ENCODE results near the gene CCDC68. TPM values are rescaled to one million over a fixed set of nuclear protein-coding genes. Genes with fewer than 3 reads are reported as not detected.

Gene CCDC68, protein sequence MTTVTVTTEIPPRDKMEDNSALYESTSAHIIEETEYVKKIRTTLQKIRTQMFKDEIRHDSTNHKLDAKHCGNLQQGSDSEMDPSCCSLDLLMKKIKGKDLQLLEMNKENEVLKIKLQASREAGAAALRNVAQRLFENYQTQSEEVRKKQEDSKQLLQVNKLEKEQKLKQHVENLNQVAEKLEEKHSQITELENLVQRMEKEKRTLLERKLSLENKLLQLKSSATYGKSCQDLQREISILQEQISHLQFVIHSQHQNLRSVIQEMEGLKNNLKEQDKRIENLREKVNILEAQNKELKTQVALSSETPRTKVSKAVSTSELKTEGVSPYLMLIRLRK
- total RNA-seq, result under 1 TPM in 1 of 2 experiments, not detected in 1; 0.13 TPM

DNA sequence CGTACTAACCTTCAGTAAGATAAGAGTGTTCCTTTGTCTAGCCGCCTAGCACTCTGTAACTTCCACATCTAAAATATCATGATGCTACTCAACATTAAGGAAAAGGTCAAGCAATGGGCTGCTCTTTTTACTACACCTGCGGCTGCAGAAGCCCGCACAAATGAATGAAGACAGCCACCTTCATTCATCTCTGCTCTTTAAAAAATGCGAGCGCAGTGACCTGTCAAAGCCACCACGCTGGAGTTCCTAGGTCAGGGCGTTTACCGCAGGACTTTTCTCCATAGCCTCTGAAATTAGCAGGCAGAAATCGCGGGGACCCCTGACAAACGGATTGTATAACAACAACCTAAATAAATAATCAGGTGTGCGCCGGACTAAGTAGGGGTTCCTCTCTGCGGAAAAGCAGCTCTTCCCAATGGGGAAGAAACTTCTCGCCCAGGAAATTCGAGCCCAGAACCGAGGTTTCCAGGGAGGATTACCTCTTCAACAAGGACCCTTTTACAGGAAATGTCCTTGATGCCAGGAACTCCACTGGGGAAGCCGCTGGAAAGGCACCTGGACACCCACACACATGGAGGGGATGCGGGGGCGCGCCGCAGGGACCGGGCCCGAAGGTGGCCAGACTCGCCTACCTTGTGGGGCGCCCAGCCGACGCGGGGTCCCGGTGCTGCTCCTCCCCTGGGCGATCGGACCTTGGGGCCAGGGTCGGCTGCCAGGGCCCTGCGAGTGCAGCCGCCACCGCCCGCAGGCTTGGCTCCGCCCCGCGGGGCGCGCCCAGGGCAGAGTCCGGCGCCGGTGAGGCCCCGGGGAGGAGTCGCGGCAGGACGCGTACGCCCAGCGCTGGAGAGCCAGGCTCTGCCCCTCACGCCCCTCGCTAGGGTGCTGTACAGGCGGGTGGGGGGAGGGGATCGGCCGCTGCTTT lies at the start of gene CCDC68:
Gene CCDC68, minus strand, starts transcription at position 758 of the 922 bp plus-strand sequence. CDS start 16,670 bp downstream, outside the sequence.
- Mint-ChIP-seq H3K27ac (no peak within 1 kb of the TSS), H3K4me1 (peaks cover 1% of the 10 kb centered on the region), H3K36me3 (ENCODE audit: low read depth) (no peaks in the 10 kb centered on the region), H3K4me3 (no peak within 1 kb of the TSS), H3K9me3 (no peaks in the 10 kb centered on the region), H3K27me3 (peaks cover 53% of the 10 kb centered on the region)
- ChIA-PET CTCF (no interaction called here), POLR2A (no interaction called here)
- no peak for DNase-seq

DNA sequence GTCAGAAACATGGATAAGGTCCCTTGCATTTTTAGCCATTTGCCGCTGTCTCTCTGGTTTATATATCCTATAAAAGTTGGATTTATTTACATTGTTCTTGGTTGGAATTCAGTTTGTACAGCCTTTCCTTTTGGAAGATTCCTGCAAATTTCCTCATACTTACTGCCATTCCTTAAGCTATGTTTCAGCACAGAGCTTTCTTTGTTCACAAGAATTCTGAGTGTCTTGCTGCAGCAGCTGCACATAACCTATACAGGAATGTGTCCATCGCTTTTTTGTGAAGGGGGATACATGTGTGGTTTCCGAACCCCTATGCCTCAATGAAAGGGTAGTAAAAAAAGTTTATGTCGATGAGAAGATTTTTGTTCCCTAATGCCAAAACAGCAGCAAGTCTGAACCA lies 48.3 kb upstream of the CCDC68 start:
- ChIA-PET POLR2A (no interaction called here), CTCF (interaction anchor here (0.9 kb wide), 1 partner anchor 563 kb away, joined by 3 read pairs; no protein-coding TSS in a partner anchor)
- Mint-ChIP-seq H3K36me3 (ENCODE audit: low read depth) (no peaks in the 10 kb centered on the region), H3K4me3 (no peak overlapping the region), H3K4me1 (no peaks in the 10 kb centered on the region), H3K27me3 (peaks cover 10% of the 10 kb centered on the region), H3K9me3 (no peaks in the 10 kb centered on the region), H3K27ac (no peak overlapping the region)
- DNase-seq, result no peak

DNA sequence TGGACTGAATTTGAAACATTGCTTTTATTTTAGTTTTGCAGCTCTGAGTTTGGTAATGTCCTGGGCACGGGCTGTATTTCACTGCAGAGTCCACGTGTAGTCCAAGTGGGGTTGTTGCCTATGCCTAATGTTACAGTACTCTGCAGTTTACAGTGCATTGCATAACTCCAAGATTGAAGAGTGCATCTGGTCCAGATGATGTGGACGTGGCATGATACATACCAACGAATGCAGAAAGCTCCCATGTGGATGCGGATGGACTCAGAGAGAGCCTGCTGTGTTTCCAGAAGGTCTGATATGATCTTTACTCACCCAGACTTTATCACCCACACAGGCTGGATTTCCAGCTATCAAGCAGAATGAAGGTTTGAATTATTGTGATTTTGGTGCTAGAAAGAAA lies 44.4 kb upstream of the CCDC68 start:
- no peak for DNase-seq
- H3K4me3 Mint-ChIP-seq, result no peak overlapping the region
- CTCF ChIA-PET, result no interaction called here
- peaks cover 6% of the 10 kb centered on the region for H3K27me3 Mint-ChIP-seq
- POLR2A ChIA-PET, result no interaction called here
- H3K27ac Mint-ChIP-seq, result no peak overlapping the region
- H3K4me1 Mint-ChIP-seq, result no peaks in the 10 kb centered on the region
- no peaks in the 10 kb centered on the region for H3K36me3 Mint-ChIP-seq (ENCODE audit: low read depth)
- H3K9me3 Mint-ChIP-seq, result no peaks in the 10 kb centered on the region

DNA sequence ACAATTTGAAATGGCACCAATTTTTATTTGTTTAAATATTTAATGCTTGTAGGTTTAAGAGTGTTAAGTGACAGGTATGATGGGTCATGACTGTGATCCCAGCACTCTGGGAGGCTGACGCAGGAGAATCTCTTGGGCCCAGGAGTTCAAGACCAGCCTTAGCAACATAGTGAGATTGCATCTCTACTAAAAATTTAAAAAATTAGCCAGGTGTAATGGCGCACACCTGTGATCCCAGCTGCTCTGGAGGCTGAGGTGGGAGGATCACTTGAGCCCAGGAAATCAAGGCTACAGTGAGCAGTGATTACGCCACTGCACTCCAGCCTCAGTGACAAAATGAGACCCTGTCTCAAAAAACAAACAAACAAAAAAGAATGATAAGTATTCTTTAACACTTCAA lies 43.0 kb upstream of the CCDC68 start:
- ChIA-PET POLR2A (no interaction called here), CTCF (no interaction called here)
- H3K4me3 Mint-ChIP-seq, result no peak overlapping the region
- peaks cover 2% of the 10 kb centered on the region for H3K27me3 Mint-ChIP-seq
- no peaks in the 10 kb centered on the region for H3K4me1 Mint-ChIP-seq
- no peak for DNase-seq
- no peaks in the 10 kb centered on the region for H3K9me3 Mint-ChIP-seq
- H3K36me3 Mint-ChIP-seq (ENCODE audit: low read depth), result no peaks in the 10 kb centered on the region
- H3K27ac Mint-ChIP-seq, result no peak overlapping the region

DNA sequence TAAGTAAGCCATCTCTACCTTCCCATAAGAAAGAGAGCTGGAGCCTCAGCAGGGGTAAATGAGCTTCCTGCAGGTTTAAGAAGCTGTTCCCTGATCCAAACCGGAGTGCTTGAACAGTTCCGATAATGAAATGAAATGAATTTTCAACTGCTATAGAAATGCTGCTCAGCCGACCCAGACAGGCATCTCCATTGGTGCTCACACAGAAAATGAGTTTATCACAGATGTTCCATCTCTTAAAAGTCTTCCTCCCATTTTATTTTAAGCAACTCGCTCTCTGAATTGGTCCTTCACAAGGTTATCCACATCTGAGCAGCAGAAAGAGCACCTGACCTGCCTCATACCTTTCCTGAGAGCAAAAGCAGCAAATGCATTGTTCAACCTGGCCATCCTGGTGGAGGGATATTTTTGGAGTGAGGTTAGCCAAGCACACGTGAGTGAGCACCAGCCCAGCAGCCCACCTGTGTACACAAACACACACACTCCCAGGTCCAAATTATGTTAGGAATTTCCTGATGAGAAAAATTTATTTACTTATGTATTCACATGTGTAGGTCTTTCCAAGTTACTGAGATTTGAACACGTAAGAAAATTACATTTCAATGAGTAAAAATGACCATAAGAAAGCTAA lies 42.2 kb upstream of the CCDC68 start:
- H3K9me3 Mint-ChIP-seq, result no peaks in the 10 kb centered on the region
- no peak overlapping the region for H3K4me3 Mint-ChIP-seq
- no peaks in the 10 kb centered on the region for H3K4me1 Mint-ChIP-seq
- no peaks in the 10 kb centered on the region for H3K36me3 Mint-ChIP-seq (ENCODE audit: low read depth)
- H3K27ac Mint-ChIP-seq, result no peak overlapping the region
- DNase-seq, result no peak
- H3K27me3 Mint-ChIP-seq, result peaks cover under 1% of the 10 kb centered on the region
- ChIA-PET CTCF (no interaction called here), POLR2A (no interaction called here)

DNA sequence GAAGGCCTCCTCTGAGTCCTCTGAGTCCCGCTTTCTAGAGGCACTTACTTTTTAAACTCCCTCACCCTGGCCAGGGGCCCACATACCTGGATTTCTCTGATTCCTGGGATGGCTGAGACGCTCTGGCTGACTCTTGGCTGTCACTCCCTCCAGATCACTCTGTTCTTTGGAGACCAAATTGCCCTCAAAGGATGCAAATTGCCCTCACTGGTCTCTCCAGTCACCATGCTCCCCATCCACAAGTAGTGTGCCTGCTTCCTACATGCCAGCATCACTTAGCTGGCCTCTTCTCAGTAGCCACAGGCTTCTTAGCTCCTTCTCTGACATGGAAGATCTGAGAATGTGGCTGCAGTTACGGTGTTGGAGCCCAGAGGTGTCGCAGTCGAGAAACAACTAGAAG lies 41.3 kb upstream of the CCDC68 start:
- H3K27me3 Mint-ChIP-seq, result no peaks in the 10 kb centered on the region
- ChIA-PET POLR2A (no interaction called here), CTCF (no interaction called here)
- H3K4me3 Mint-ChIP-seq, result no peak overlapping the region
- no peaks in the 10 kb centered on the region for H3K9me3 Mint-ChIP-seq
- no peaks in the 10 kb centered on the region for H3K36me3 Mint-ChIP-seq (ENCODE audit: low read depth)
- DNase-seq, result no peak
- H3K27ac Mint-ChIP-seq, result no peak overlapping the region
- no peaks in the 10 kb centered on the region for H3K4me1 Mint-ChIP-seq

DNA sequence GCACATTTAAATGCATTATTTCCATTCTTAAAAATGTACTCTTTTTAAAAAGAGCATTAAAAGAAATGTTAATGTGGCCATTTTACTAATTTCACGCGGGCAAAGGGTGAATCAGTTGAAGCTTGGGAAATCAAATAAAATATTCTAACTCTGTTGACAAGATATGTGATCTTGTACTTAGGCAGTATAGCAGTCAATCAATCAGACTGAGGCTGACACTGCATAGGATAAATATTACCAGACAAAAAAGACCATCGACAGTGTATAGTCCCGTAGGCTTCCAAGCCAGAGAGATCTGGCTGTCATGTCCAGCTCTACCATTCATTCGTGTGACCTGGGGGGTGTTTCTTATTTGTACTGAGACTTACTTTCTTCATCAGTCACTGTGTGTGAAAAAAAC lies 39.8 kb upstream of the CCDC68 start:
- CTCF ChIA-PET, result interaction anchor here (0.8 kb wide), 1 partner anchor 15 kb away, joined by 3 read pairs; no protein-coding TSS in a partner anchor

DNA sequence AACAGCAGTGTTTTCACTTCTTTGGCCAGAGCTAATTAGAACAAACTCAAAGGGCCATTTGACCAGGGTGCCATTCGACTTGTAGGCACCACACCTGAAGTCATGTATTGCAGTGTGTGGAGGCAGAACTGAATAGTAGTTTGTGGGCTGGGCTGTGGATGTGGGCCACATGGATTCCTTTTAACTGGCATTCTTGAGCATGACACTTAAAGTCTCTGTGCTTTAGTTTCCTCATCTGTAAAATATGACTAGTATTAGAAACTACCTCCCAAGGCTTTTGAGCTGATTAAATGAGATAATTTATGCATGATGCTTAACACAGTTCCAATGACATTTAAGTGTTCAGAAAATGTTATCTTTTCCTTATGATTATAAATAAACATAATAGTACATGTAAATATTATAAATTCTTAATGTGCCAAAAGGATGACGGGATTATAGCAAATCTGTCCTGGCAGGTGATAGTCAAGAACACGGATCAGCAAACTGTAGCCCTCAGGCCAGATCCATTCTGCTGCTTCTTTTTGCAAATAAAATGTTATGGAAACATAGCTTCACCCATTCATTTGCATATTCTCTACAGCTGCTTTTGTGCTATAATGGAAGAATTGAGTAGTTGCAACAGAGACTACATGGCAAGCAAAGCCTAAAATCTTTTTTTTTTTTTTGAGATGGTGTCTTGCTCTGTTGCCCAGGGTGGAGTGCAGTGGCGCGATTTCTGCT lies 36.3 kb upstream of the CCDC68 start:
- no peaks in the 10 kb centered on the region for H3K36me3 Mint-ChIP-seq (ENCODE audit: low read depth)
- H3K27me3 Mint-ChIP-seq, result peaks cover 2% of the 10 kb centered on the region
- ChIA-PET POLR2A (interaction anchor here (0.6 kb wide), 1 partner anchor 1933 kb away, joined by 3 read pairs; no protein-coding TSS in a partner anchor), CTCF (no interaction called here)
- H3K4me1 Mint-ChIP-seq, result no peaks in the 10 kb centered on the region
- H3K4me3 Mint-ChIP-seq, result no peak overlapping the region
- no peaks in the 10 kb centered on the region for H3K9me3 Mint-ChIP-seq
- H3K27ac Mint-ChIP-seq, result no peak overlapping the region
- DNase-seq, result no peak

More for the DNA sequence above, 39.8 kb upstream of the CCDC68 start:
- Mint-ChIP-seq H3K27me3 (no peaks in the 10 kb centered on the region), H3K36me3 (ENCODE audit: low read depth) (no peaks in the 10 kb centered on the region), H3K9me3 (no peaks in the 10 kb centered on the region), H3K27ac (no peak overlapping the region), H3K4me3 (no peak overlapping the region), H3K4me1 (no peaks in the 10 kb centered on the region)
- DNase-seq, result no peak
- POLR2A ChIA-PET, result no interaction called here

DNA sequence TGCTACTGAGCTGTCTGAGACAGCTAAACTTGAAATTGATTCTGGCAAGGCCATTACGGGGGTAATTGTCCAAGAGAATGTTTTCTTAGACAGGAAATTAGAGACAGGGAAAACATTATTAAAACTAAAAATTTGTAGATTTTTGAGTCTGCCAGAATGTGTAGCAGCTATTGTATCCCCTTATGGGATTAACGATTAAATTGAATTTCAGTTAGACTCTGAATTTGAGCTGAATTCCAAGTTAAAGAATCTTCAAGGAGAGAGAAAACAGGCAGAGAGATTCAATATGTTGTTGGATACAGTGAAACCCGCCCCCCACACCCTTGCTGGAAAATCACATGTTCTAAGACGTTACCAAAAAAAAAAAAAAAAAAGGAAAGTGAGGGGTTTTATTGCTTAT lies 32.7 kb upstream of the CCDC68 start:
- H3K27me3 Mint-ChIP-seq, result peaks cover 3% of the 10 kb centered on the region
- ChIA-PET CTCF (no interaction called here), POLR2A (no interaction called here)
- no peaks in the 10 kb centered on the region for H3K9me3 Mint-ChIP-seq
- H3K4me1 Mint-ChIP-seq, result no peaks in the 10 kb centered on the region
- no peak overlapping the region for H3K27ac Mint-ChIP-seq
- H3K4me3 Mint-ChIP-seq, result no peak overlapping the region
- H3K36me3 Mint-ChIP-seq (ENCODE audit: low read depth), result no peaks in the 10 kb centered on the region
- no peak for DNase-seq

DNA sequence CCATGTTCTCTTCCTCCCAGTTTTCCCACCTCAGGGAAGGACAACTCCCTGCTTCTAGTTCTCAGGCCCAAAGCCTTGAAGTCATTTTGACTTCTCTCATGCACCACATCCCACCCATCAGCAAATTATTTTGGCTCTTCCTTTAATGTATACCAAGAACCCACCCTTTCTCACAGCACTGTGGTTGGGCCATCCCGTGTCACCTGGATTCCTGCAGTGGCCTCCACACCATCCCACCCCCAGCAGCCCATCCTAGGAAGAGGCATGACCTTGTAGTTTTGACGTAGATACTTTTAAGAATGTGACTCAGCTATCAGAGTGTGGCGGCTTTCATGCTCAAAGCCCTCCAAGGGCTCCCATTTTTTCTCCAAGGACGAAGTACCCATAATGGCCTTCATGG lies 25.6 kb upstream of the CCDC68 start:
- CTCF ChIA-PET, result no interaction called here
- no peaks in the 10 kb centered on the region for H3K36me3 Mint-ChIP-seq (ENCODE audit: low read depth)
- no peaks in the 10 kb centered on the region for H3K9me3 Mint-ChIP-seq
- DNase-seq, result no peak
- H3K4me3 Mint-ChIP-seq, result no peak overlapping the region
- H3K27ac Mint-ChIP-seq, result no peak overlapping the region
- H3K27me3 Mint-ChIP-seq, result peaks cover 3% of the 10 kb centered on the region
- no peaks in the 10 kb centered on the region for H3K4me1 Mint-ChIP-seq
- POLR2A ChIA-PET, result no interaction called here

DNA sequence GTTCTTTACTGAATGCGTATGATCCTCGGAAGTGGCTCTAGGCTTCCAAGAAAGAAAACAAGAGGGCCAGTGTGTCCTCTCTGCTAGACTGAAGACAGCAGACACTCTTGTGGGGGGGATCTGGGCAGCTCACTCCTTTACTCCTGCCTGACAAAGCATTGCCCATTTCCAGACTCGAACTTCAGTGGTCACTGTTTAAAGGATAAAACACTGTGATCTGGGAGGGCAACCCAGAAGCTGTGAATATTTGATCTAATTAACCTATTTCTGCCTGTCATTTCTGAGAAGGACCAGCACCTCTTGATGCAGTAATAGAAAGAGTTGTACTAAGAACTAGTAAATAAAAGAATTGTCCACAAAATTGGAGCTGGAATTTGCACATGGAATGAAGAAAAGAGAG lies 24.5 kb upstream of the CCDC68 start:
- peaks cover 3% of the 10 kb centered on the region for H3K27me3 Mint-ChIP-seq
- no peak overlapping the region for H3K27ac Mint-ChIP-seq
- no peak overlapping the region for H3K4me3 Mint-ChIP-seq
- H3K4me1 Mint-ChIP-seq, result no peaks in the 10 kb centered on the region
- ChIA-PET CTCF (interaction anchor here (1.0 to 2.3 kb wide), 8 partner anchors 9 to 425 kb away, joined by 3 to 18 read pairs (median 5); no protein-coding TSS in a partner anchor), POLR2A (interaction anchor here (1.3 kb wide), 1 partner anchor 304 kb away, joined by 3 read pairs; no protein-coding TSS in a partner anchor)
- H3K9me3 Mint-ChIP-seq, result no peaks in the 10 kb centered on the region
- H3K36me3 Mint-ChIP-seq (ENCODE audit: low read depth), result no peaks in the 10 kb centered on the region
- DNase-seq, result no peak

DNA sequence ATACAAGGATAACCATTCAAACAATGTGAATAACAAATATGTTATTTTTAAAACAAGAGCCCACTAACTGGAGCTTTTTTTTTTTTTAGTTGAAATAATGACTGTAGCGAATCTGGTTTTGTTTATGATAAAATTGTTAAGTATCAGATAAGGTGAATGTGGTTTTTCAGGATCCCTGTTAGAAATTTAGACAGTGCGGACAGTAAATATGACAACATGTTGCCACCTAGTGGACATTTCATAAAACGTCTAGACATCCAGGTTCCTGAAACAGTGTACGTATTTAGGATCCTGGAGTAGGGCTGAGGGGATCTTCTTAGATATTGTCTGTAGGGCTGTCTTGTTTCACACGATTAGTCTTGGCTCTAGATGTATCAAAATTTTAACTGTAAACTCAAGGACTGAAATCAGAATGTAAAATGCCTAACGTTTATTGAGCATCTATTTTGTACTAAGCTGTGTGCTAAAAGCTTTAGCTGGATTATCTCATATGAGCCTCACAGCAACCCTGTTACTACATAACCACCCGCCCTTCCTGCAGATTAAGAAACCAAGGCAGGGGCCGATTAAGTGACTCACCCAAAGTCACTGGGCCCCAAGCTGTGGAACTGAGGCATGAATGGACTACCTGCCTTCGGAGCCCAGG lies 23.9 kb upstream of the CCDC68 start:
- H3K4me3 Mint-ChIP-seq, result no peak overlapping the region
- ChIA-PET POLR2A (interaction anchor here (1.3 kb wide), 1 partner anchor 304 kb away, joined by 3 read pairs; no protein-coding TSS in a partner anchor), CTCF (interaction anchor here (0.7 to 2.3 kb wide), 8 partner anchors 8 to 425 kb away, joined by 3 to 18 read pairs (median 5); no protein-coding TSS in a partner anchor)
- H3K9me3 Mint-ChIP-seq, result no peaks in the 10 kb centered on the region
- DNase-seq, result no peak
- H3K36me3 Mint-ChIP-seq (ENCODE audit: low read depth), result no peaks in the 10 kb centered on the region
- no peak overlapping the region for H3K27ac Mint-ChIP-seq
- peaks cover 3% of the 10 kb centered on the region for H3K27me3 Mint-ChIP-seq
- H3K4me1 Mint-ChIP-seq, result no peaks in the 10 kb centered on the region

Measured in activated CD4-positive, alpha-beta memory T cell treated with anti-CD3 and anti-CD28 coated beads, Interleukin-2, amount 10 ng/mL, durations not matched to agents 7 days and 5 days (primary cell).